Central memory CD4-positive, alpha-beta T cell (primary cell): ENCODE measurements around the gene DMXL2.
"Not testable (repeated sequence)": the region's sequence is repeated elsewhere in the genome, so short reads cannot be mapped to it uniquely, and the experiment has no call there.

Experiments
- DNase-seq: peaks from one replicate; pipeline ENCODE4 v3.0.0; 2022

DMXL2 gene

DNA sequence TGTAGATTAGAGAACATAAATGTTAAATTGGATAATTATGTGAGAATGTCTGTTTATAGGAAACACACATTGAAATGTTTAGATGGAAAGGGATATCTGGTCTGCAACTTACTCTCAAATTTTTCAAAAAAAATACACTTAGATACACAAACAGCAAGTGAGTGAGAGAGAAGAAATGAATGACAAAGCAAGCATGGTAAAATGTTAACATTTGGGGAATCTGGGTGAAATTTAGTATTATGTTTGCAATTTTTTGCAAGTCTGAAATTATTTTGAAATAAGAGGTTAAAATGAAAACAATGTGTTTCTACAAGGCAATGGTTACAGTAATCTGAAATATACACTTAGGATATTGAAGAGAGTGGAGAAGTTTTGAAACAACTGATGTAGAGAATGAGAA lies 146.8 kb downstream of the DMXL2 start:
- no peak for DNase-seq

DNA sequence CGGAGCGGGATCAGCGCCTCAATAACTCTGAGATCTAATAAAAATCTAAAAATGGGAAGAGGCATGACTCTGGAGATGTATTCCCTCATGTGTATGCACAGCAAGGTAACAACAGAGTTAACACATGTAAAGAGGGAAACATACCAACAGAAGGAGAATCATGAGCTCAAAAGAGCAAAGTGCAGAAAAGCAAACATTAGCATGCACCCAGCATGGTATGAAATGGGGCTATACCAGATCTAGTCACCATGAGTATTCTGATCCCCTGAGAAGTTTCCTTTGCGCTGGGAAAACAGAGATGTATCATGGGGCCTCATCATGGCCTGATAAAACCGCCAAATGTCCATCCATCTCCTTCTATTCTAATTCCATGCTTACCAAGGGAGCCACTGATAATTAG lies 152.1 kb downstream of the DMXL2 start:
- no peak for DNase-seq

DNA sequence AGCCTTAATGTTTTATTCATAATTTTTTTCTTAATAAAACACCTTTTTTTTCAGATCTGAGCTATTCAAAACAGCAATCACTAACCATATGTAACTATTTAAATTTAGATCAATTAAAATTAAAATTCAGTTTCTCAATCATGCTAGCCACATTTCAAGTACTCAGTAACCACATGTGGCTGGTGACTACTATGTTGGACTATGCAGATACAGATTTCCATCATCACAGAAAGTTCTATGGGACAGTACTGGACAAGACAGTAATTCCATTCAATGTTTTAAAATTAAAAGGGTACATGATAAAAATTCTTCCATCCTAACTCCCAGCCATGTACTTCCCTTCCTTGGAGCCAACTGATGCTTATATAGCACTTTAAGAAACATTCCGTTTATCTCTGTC lies 161.8 kb downstream of the DMXL2 start:
- no peak for DNase-seq

DNA sequence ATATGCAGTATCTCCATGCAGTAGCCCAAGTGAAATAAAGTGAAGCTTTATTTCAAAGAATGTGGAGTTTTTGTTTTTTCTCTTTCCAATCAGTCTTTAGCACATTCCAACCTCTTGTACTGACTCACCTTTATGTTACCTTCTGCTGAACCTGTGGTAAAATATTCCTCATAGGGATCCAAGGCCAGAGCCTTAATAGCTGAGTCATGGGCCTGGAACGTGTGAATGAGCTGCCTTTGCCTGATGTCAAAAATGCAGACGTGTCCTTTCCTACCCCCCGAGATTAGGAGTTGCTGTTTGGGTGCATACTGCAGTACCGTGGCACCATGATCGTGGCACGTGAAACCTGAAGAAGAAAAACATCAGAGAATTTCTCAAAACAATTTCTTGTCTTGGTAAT lies 172.6 kb downstream of the DMXL2 start:
- no peak for DNase-seq

DNA sequence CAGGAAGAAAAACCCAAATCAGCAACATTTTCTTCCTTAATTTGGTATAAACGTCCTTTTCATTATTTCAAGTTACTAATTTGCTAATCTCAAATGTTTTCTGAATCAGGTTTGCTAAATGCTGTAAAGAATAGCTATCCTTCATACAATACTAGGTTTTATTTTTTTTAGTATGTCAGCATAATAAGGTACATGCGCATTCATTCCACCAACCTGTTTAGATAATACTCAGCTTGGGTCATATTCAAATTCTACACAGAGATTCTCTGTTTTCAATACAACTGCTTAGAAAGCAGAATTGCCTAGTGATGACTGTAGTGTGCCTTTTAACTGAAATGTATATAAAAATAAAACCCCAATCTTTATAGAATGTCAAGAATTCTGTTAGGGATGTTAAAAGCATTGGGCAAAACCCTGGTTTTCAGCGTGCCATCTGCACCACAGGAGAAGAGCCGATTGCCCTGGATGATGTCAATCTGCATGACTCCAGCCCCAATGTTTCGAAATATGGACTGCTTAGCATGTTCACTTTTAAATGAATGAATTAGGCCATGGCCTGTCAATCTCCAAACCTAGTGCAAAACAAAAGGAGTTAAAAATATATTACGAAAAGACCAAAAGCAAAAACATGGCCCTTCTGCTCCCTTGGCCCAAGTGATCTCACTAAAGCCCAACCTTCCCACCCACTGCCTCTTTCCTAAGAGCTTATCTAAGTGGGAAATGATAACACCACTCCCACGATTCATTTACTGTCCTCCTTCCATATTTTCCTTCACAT lies 173.8 kb downstream of the DMXL2 start:
- no peak for DNase-seq

DNA sequence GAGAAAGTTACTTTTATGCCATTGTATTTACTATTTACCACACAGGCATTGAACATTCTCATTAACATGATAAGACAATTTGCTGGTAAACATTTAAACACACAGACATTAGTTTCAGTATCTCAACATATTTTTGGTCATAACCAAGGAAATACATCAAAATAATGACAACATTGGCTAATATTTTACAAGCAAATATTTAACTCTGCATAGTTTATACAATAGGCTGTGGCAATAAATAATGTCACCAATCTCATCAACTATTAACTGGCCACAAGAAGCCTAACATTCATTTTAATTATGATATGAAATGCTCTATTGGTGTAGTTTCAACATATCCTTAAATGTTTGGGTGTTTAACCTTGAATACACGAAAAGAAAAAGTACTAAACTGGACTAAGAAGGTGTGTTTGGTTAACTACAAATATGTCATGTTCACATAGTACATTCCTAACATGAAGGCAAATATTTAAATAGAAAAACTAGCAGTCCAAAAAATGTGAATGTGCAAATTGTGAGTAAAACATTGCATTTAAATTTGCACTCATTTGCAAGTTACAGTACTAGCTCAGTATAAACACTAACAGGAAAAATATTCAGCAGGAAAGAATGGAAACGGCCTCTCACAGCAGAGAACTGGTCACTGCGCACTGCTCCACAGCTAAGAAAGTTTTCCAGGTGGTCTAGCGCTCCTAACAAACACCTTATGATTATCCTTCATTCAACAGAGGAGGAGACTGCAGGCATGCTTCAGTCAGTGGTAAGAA lies 174.5 kb downstream of the DMXL2 start:
- no peak for DNase-seq

DNA sequence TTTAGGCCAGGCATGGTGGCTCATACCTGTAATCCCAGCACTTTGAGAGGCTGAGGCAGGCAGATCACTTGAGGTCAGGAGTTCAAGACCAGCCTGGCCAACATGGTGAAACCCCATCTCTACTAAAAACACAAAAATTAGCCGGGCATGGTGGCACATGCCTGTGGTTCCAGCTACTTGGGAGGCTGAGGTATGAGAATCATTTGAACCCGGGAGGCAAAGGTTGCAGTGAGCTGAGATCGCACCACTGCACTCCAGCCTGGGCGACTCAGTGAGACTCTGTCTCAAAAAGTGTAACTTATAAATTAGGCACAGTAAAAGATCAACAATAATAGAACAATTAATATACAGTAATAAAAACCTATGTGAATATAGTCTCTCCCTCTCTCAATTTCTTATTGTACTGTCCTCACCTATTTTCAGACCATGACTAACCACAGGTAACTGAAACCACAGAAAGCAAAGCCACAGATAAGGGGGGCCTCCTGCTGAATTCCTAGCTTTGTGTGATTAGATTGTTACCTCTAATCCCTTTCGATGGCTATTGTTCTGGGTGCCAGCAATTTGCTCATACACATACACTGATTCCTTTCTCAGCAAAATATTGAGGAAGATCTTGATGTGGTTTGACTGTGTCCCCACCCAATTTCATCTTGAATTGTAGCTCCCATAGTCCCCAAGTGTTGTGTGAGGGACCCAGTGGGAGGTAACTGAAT lies 176.4 kb downstream of the DMXL2 start:
- not testable (repeated sequence) for DNase-seq

DNA sequence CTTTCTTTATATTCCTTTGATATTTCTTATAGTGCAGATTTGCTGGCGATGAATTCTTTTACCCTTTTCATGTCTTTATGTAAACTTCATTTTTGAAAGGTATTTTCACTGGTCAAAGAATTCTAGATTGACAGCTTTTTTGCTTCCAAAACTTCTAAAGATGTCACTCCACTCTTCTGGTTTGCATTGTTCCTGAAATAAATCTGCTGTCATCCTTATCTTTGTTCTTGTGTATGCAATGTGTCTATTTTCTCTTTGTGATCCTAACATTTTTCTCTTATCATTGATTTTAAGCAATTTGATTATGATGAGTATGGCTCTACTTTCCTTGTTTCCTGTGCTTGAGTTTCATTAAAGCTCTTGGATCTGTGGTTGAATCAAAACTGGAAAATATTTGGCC lies 177.8 kb downstream of the DMXL2 start:
- no peak for DNase-seq

DNA sequence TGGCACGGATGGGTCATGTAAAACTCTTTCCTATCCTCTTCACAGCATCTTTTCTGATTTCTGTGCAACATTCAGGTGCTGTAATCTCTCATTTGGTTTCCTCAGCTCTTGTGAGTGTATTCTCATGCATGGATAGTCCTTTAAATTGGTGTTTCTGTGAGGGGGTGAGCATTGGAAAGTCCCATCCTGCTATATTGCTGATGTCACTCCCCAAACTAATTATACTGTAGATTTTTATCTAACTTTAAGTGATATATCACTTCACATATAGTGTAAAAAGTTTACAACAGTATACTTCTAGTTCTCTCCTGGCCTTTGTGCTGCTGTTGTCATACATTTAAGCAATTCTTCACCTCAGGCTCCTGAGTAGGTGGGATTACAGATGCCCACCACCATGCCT lies 178.5 kb downstream of the DMXL2 start:
- no peak for DNase-seq

DNA sequence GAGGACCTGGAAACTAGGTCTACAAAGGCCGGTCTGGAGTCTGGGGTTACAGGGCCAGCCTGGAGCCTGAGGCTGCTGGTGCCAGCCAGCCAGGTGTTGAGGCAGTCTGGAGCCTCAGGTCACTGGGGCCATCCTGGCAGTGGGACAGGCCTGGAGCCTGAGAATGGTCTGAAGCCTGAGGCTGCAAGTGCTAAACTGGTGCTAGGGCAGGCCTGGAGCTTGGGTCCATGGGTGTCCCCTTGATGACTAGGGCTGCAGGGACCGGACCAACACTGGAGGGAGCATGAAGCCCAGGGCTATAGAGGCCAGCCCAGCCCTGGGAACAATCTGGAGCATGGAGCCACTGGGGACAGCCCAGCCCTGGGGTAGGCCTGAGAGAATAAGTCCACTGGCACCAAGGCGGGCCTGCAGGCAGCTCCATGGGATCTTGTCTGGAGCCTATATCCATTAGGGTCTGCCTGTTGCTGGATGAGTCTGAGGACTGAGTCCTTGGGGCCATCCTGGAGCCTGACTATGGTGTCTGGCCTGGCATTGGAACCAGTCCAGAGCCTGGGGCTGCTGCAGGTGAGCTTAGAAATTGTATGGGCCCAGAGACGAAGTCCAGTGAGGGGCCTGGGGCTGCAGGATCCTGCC lies 179.2 kb downstream of the DMXL2 start:
- no peak for DNase-seq

DNA sequence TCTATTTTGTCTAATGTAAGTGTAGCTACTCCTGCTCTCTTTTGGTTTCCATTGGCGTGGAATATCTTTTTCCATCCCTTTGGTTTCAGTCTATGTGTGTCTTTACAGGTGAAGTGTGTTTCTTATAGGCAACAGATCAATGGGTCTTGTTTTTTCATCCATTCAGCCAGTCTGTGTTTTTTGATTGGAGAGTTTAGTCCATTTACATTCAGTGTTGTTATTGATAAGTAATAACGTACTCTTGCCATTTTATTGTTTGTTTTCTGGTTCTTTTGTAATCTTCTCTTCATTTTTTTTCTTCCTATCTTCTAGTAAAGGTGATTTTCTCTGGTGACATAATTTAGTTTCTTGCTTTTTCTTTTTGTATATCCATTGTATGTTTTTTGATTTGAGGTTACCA lies 184.0 kb downstream of the DMXL2 start:
- DNase-seq = no peak

DNA sequence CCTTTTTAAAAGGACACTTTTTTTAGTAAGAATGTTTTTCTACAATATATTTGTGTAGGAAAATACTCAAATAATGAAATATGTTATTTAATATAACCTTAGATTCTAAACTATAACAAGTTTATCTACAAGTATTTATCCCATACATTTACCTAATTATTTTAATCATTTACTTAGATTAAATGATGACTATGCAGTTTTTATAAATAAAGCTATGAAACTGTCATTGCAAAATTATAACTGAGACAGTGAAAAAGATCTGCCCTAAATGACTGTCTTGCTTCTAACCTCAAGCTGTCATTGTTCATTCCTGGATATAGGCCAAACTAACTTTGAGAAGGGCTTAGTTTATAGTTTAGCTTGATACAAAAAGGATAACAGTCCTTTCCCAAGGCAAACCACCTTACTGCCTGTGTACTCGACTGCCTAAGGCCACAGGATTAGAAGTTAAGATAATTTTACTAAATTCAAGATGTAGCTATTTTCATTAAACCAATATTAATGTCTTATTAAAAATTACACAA lies 197.0 kb downstream of the DMXL2 start:
- no peak for DNase-seq

DNA sequence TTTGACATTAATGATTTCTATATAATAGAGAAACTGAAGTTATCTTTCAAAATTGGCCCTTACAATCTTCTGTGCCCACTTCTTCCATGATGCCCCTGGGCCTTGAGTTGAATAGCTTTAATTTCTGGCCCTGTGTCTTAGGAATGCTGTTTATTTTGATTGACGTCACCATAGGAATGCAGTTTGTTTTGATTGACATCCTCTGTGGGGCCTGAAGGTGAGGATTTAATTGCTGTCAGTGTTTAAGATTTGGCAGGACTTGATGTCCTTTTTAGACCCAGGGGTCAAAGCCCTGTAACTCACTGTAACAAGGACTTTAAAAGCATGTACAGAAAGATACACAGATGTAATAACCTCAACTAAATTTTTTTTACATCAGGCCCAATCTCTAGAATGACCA lies 197.8 kb downstream of the DMXL2 start:
- DNase-seq = no peak

DNA sequence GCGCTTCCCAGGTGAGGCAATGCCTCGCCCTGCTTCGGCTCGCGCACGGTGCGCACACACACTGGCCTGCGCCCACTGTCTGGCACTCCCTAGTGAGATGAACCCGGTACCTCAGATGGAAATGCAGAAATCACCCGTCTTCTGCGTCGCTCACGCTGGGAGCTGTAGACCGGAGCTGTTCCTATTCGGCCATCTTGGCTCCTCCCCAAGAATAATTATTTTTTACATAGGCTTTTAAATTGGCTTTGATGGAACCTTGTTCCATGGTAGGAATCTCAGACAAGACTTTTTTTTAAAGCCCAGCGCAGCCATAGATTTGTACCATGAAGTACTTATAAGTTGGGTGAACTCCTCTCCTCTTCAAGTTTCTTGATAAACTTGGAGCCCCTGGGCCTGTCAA lies 199.5 kb downstream of the DMXL2 start:
- not testable (repeated sequence) for DNase-seq

DNA sequence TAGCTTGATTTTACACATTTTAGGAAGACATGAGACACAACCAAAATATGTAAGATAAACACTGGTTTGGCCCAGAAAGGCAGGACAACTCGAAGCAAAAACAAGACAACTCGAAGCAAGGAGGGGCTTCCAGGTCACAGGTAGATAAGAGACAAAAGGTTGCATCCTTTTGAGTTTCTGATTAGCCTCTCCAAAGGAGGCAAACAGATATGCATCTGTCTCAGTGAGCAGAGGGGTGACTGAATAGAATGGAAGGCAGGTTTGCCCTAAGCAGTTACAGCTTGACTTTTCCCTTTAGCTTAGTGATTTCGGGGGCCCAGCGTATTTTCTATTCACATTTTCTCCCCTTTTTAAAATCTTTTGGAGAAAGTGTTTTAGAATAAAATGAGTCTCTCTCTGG lies 206.4 kb downstream of the DMXL2 start:
- no peak for DNase-seq

DNA sequence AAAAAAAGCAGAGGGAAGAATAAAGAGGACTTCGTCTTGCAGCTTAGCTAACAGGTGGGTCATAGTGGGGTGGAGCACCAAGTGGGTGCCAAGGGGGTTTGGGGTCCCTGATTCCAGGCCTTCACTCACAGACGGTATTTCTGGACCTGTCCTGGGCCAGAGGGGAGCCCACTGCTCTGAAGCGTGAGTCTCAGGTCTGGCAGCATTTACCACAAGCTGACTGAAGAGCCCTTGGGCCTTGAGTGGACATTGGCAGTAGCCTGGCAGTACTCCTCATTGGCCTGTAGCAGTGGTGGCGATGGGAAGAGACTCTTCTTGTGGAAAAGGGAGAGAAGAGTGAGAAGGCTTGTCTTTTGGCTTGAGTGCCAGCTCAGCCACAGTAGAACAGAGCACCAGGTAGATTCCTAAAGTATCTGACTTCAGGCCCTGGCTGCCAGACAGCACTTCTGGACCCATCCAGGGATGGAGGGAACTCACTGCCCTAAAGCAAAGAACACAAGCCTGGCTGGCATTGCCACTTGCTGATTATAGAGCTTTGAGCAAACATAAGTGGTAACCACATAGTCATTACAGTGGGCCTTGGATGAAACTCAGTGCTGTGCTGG lies 208.2 kb downstream of the DMXL2 start:
- DNase-seq = no peak

DNA sequence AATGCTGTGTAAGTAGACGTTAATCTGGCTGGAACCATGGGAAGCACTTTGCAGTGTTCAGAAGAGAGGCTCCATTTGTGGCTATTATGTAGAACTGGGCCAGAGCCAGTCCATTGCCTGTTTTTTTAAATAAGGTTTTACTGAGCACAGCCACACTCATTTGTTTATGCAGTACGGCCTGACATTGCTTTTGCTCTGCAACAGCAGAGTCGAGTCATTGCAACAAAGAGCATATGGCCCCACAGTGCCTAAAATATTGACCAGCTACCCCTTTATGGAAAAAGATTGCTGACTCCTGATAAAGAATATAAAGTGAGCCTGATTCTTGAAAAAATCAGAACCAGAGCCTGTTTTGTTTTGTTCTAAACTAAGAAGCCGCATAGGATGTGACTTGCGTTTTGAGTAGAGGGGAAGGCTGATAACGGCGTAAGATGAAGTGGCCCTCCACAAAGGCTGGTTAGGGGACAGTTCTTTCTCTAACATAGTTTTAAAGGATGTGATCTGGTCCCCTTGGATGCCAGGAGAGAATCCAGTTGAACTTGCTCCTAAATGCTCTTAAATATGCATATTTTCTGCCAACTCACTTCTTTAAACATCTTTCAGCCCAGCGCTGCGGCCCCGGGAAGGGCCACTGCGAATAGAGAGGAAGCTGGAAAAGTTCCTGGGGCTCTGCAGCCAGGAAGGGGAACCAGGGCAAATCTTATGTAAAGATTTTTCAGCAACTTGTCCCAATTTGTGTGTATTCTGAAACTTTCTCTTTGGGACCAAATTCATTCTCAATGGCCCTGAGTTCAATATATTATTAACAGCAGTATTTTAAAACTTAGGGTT lies 216.7 kb downstream of the DMXL2 start:
- DNase-seq = no peak

DNA sequence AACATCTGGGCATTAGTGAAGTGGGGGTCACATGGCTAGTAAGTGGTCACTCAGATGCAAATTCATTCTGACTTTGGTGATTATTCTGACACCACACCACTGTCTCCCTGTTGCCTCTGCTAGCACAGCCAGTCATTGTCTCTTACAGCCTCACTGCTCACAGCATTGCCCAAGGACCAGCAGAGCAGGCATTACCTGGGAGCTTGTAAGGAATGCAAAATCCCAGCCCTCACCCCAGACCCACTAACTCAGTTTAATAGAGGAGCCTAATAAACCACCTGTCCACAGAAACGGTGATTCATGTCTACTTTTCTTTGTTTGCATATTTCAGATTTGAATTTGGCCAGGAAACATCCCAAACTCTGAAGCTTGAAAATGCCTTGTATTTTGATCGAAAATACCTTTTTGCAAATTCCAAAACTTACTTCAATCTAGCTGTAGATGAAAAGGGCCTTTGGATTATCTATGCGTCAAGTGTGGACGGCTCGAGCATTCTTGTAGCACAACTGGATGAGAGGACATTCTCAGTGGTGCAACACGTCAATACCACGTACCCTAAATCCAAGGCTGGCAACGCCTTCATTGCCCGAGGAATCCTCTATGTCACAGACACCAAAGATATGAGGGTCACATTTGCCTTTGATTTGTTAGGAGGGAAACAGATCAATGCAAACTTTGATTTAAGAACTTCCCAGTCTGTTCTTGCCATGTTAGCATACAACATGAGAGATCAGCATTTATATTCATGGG lies 218.4 kb downstream of the DMXL2 start:
- DNase-seq = no peak

DNA sequence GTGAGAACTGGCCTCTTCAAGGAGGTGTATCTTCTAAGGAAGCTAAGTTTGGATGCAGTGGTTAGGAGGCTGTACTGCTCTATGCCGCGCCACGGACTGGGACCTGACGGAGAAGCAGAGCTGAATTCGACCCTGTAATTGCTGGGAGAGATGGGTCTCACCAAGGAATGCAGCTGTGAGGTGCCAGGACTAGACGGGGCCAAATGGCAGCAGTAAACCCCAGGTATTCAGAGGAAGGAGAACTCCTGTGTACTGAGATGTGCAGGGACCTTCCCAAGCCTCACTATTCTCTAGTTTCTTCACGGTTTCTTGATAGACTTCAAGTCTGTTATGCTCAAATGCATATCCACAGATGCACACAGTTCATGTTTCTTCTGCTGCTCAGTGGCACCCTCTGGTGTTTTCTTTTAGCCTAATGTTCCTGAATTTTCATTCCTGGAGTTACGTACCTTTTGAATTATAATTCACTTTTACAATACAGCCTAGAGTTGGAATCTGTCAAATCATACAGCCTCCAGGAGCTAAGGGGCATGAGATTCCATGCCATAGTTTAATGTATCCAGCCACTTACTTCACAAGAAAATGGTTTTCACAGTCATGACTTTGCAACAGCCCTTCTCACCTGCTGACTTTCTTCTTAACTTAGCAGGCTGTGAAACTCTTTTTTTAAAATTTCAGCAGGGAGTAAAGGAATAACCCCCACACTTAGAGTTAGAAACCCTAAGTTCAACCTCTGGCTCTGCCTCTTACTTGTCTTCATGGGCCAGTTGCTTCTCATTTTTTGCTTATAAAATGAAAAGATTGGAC lies 219.3 kb downstream of the DMXL2 start:
- no peak for DNase-seq
